K562 (cell line): ENCODE measurements around the gene ZNF12. TPM values are rescaled to one million over a fixed set of nuclear protein-coding genes. Genes with fewer than 3 reads are reported as not detected.
A peak's percentile ranks its signal among the peaks of the same experiment; 100 is the strongest.

Experiments used
- ATAC-seq: fragments of 200-7000 bp; cut with Tn5 transposase; 3 replicates; pipeline ENCODE4 v1.9.1; 2020; ENCODE audit warnings: moderate library complexity
- BruUV-seq: library from RNA; stranded (reverse); fragments of 400-500 nt; replicated peaks from 2 replicates; lab custom pipeline; 2021; lab: Mats Ljungman, UMichigan
- CTCF ChIA-PET: fragments of 300-600 bp; formaldehyde crosslinking; extraction: SDS; loops from one replicate; lab custom pipeline; 2021; ENCODE audit warnings: low intra/inter-chr PET ratio; lab: Yijun Ruan, JAX
- POLR2A ChIA-PET: fragments of 300-600, 350-650 bp; sonication (Branson Sonifier 250); formaldehyde crosslinking; extraction: SDS; loops from one replicate; lab custom pipeline; 2021; ENCODE audit warnings: antibody characterized with exemption, inconsistent platforms; lab: Yijun Ruan, JAX
- DNase-seq, 4 experiments: peaks; one replicate each; pipeline versions ENCODE4 v3.0.0 to v3.0.0-alpha.2; 2011 to 2018; ENCODE audit warnings: low spot score in 3 of 4, mixed read lengths in 3 of 4; ENCODE audit errors: extremely low read depth in 1 of 4
- FAIRE-seq: peaks from 2 replicates; lab custom pipeline; 2011; peaks lifted over from hg19 to GRCh38; lab: Jason Lieb, UNC
- H2AFZ ChIP-seq: 2 replicates; pipeline ENCODE4 v1.6.0; 2011; ENCODE audit warnings: low read depth, low read length, control low read depth, inconsistent platforms
- H3K27ac ChIP-seq: fragments of 200-600 bp; 3 replicates; pipeline ENCODE4 v1.8.0; 2011; ENCODE audit warnings: low read depth, mild to moderate bottlenecking, control low read depth, inconsistent platforms, low read length, moderate library complexity, mixed read lengths; ENCODE audit errors: extremely low read depth
- H3K27me3 ChIP-seq, 2 experiments: fragments of 300-600 bp in 1 of 2; 2 replicates in 1 of 2; 3 replicates in 1 of 2; pipeline versions ENCODE4 v1.6.0 to v1.8.0; 2011; ENCODE audit warnings: inconsistent platforms in 2 of 2, low read length in 2 of 2, mild to moderate bottlenecking in 1 of 2, mixed read lengths in 1 of 2, moderate library complexity in 1 of 2; ENCODE audit not compliant: control insufficient read depth in 2 of 2, insufficient read depth in 2 of 2
- H3K36me3 ChIP-seq: fragments of 300-600 bp; 3 replicates; pipeline ENCODE4 v1.8.0; 2011; ENCODE audit warnings: mild to moderate bottlenecking, low read length, inconsistent platforms; ENCODE audit not compliant: control insufficient read depth, insufficient read depth
- H3K4me1 ChIP-seq, 2 experiments: fragments of 200-600 bp in 1 of 2; replicated peaks in 1 of 2; 2 replicates in 1 of 2; 3 replicates in 1 of 2; pipeline versions ENCODE4 v1.5.1 to v1.8.0; 2011; ENCODE audit warnings: inconsistent platforms in 2 of 2, low read length in 2 of 2, mild to moderate bottlenecking in 1 of 2, mixed read lengths in 1 of 2, moderate library complexity in 1 of 2; ENCODE audit not compliant: control insufficient read depth in 2 of 2, insufficient read depth in 2 of 2
- H3K4me2 ChIP-seq: 2 replicates; pipeline ENCODE4 v1.6.1; 2011; ENCODE audit warnings: low read length, control low read depth, inconsistent platforms, mixed read lengths; ENCODE audit not compliant: insufficient read depth
- H3K4me3 ChIP-seq: fragments of 200-600 bp; sonication (generic), shearing (Covaris generic); 2 replicates; pipeline ENCODE4 v1.5.1; 2016; ENCODE audit warnings: control low read depth, inconsistent platforms
- H3K79me2 ChIP-seq: fragments of 200-600 bp; 3 replicates; pipeline ENCODE4 v1.8.0; 2011; ENCODE audit warnings: low read length, inconsistent platforms; ENCODE audit not compliant: control insufficient read depth, insufficient read depth
- H3K9ac ChIP-seq, 2 experiments: 2 replicates each; pipeline versions ENCODE4 v1.6.0 to v1.6.1; 2011; ENCODE audit warnings: low read depth in 2 of 2, low read length in 2 of 2, control low read depth in 1 of 2, inconsistent platforms in 1 of 2, mild to moderate bottlenecking in 1 of 2, mixed read lengths in 1 of 2; ENCODE audit not compliant: insufficient read depth in 1 of 2
- H3K9me1 ChIP-seq: one replicate; pipeline ENCODE4 v1.6.0; 2011; ENCODE audit warnings: inconsistent platforms, mild to moderate bottlenecking, low read length, moderate library complexity; ENCODE audit not compliant: control insufficient read depth, insufficient read depth
- H3K9me3 ChIP-seq: replicated peaks from 2 replicates; pipeline ENCODE4 v1.5.1; 2011; ENCODE audit warnings: low read depth, low read length, inconsistent platforms; ENCODE audit not compliant: control insufficient read depth, insufficient read depth
- H4K20me1 ChIP-seq: replicated peaks from 2 replicates; pipeline ENCODE4 v1.6.1; 2011; ENCODE audit warnings: low read length, inconsistent platforms, mixed read lengths; ENCODE audit not compliant: control insufficient read depth, insufficient read depth
- CTCFL ChIP-seq: IDR thresholded peaks from 2 replicates; pipeline ENCODE4 v1.6.1; 2011; ENCODE audit warnings: borderline replicate concordance, low read depth, mild to moderate bottlenecking, moderate library complexity, low read length; ENCODE audit not compliant: insufficient read depth, poor library complexity, severe bottlenecking
- NELFE ChIP-seq: IDR thresholded peaks from 2 replicates; pipeline ENCODE4 v1.6.1; 2011; ENCODE audit warnings: mild to moderate bottlenecking; ENCODE audit not compliant: insufficient read depth, insufficient read length
- WGBS: fragments of 100-300 bp; shearing (Covaris generic); methylation state at CpG from one replicate; pipeline ENCODE4 v1.1.6; 2016; ENCODE audit warnings: low coverage, mixed read lengths; ENCODE audit not compliant: insufficient coverage; ENCODE audit errors: missing lambda C conversion rate; 5-methylcytosine and 5-hydroxymethylcytosine counted together
- in situ Hi-C: fragments of 300-500 bp; cut with MboI; formaldehyde crosslinking; loops from 4 replicates; pipeline ENCODE4 v1.15.0; 2018; ENCODE audit warnings: inconsistent platforms, mixed read lengths
- intact Hi-C: fragments of 100-400 bp; cut with micrococcal nuclease; formaldehyde crosslinking; loops from 2 replicates; pipeline ENCODE4 v1.14.2; 2022
- polyA plus RNA-seq, 8 experiments: library from polyadenylated mRNA; depleted of rRNA in 4 of 8; stranded (reverse) in 5 of 8; unstranded in 3 of 8; fragments of >200 nt; fragmentation: Nextera tagmentation in 2 of 8; fragmentation: Illumina TruSeq in 1 of 8; extraction: Ambion mirVana in 2 of 8; extraction: Trizol in 1 of 8; gene quantifications; 2 replicates each; pipeline versions ENCODE4 v1.2.1 to v1.2.3, GENCODE V29; 2011 to 2014; ENCODE audit warnings: inconsistent platforms in 1 of 8, missing spikeins in 1 of 8
- total RNA-seq, 7 experiments: library from RNA; depleted of rRNA in 6 of 7; stranded (reverse); fragments of >200 nt in 6 of 7; fragmentation: Illumina TruSeq in 2 of 7; extraction: Trizol in 2 of 7; gene quantifications; 2 replicates each; pipeline versions ENCODE4 v1.2.1 to v1.2.3, GENCODE V29; 2011 to 2021; ENCODE audit warnings: low replicate concordance in 1 of 7
- TF ChIP-seq, protein P1 (sequence below), 3 experiments: IDR thresholded peaks in 2 of 3; conservative IDR thresholded peaks in 1 of 3; 2 replicates each; pipeline ENCODE4 v1.5.1; 2011 to 2012; ENCODE audit warnings: low read length in 3 of 3, mild to moderate bottlenecking in 3 of 3, control low read depth in 2 of 3, improper control_type of control experiment in 1 of 3, inconsistent platforms in 1 of 3, low read depth in 1 of 3, mixed read lengths in 1 of 3, moderate library complexity in 1 of 3; ENCODE audit not compliant: insufficient read depth in 2 of 3

ZNF12 gene
- total and polyA plus RNA-seq, 9 of the 15 experiments (the other 6 are each of a cell fraction or from before 2014, with no cell fraction given): 5.8 to 32.3 (median 18.9) TPM

- intact Hi-C loops (no loop called here), in situ Hi-C loops (no loop called here)
- Histone ChIP-seq H3K9me1 (no peaks in the 10 kb centered on the region), H3K4me3 (no peak overlapping the region), H3K27ac (no peak overlapping the region), H3K4me1 (no peaks in the 10 kb centered on the region; a peak in 1 of 5 replicates), H3K9me3 (no peaks in the 10 kb centered on the region), H3K27me3 (peaks cover 0 to 31% of the 10 kb centered on the region in 2 experiments; a peak in 3 of 5 replicates), H3K79me2 (no peaks in the 10 kb centered on the region), H2AFZ (no peak overlapping the region), H3K36me3 (no peaks in the 10 kb centered on the region), H4K20me1 (no peaks in the 10 kb centered on the region), H3K9ac (no peak overlapping the region), H3K4me2 (no peak overlapping the region)
- ATAC-seq: no peak
- CTCF ChIA-PET: no interaction called here
- DNase-seq: peak in 1 of 4 experiments; percentile 14
- 3% methylated on average over 6 of the region's 6 CpGs for WGBS
- POLR2A ChIA-PET: interaction anchor here (0.6 kb wide), 1 partner anchor 72 kb away, joined by 3 read pairs; no protein-coding TSS in a partner anchor
- TF ChIP-seq NELFE: no peak
- peak; percentile 4 for TF ChIP-seq CTCFL
- TF ChIP-seq, protein P1, sequence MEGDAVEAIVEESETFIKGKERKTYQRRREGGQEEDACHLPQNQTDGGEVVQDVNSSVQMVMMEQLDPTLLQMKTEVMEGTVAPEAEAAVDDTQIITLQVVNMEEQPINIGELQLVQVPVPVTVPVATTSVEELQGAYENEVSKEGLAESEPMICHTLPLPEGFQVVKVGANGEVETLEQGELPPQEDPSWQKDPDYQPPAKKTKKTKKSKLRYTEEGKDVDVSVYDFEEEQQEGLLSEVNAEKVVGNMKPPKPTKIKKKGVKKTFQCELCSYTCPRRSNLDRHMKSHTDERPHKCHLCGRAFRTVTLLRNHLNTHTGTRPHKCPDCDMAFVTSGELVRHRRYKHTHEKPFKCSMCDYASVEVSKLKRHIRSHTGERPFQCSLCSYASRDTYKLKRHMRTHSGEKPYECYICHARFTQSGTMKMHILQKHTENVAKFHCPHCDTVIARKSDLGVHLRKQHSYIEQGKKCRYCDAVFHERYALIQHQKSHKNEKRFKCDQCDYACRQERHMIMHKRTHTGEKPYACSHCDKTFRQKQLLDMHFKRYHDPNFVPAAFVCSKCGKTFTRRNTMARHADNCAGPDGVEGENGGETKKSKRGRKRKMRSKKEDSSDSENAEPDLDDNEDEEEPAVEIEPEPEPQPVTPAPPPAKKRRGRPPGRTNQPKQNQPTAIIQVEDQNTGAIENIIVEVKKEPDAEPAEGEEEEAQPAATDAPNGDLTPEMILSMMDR (IDR thresholded peaks at IDR 0.05 in 2 of 3, conservative IDR thresholded peaks at IDR 0.05 in 1 of 3; ENCODE audit: insufficient read depth in 2 of 3, low read depth in 1 of 3, low read length in 3 of 3): peak; percentile 40 to 46 (median 43)
- no TSS peak for BruUV-seq
- no peak for FAIRE-seq
Measured at GRCh38 chr7:6718124-6718523, 11.4 kb upstream of the ZNF12 start.
